NCI-H1092 (cell line): Measurements from ENCODE around the gene LIFR.

ENCODE experiments used
- DNase-seq: peaks from one replicate; lab custom pipeline; 2025; lab: John Stamatoyannopoulos, UW

Gene LIFR

GRCh38 chr5:38465702-38466423 is 90.6 kb downstream of the LIFR start:
- no peak for DNase-seq

- no peak for DNase-seq
These were observed 91.4 kb downstream of the LIFR start for GRCh38 chr5:38465061-38465460.

- no peak for DNase-seq
These were observed 92.6 kb downstream of the LIFR start for GRCh38 chr5:38463634-38464521.

GRCh38 chr5:38462976-38463633 is 93.3 kb downstream of the LIFR start:
- DNase-seq: no peak

GRCh38 chr5:38458174-38458573 is 98.3 kb downstream of the LIFR start:
- no peak for DNase-seq

GRCh38 chr5:38456657-38457399 is 99.6 kb downstream of the LIFR start:
- DNase-seq: no peak

- no peak for DNase-seq
These were observed 100.6 kb downstream of the LIFR start for GRCh38 chr5:38455796-38456330.

- no peak for DNase-seq
These were observed 102.5 kb downstream of the LIFR start for GRCh38 chr5:38453921-38454320.

- no peak for DNase-seq
These were observed 102.9 kb downstream of the LIFR start for GRCh38 chr5:38453506-38453905.

- DNase-seq: no peak
These were observed 104.2 kb downstream of the LIFR start for GRCh38 chr5:38452201-38452600.

- no peak for DNase-seq
These were observed 105.2 kb downstream of the LIFR start for GRCh38 chr5:38451074-38451725.

GRCh38 chr5:38450627-38451026 is 105.8 kb downstream of the LIFR start:
- no peak for DNase-seq

- DNase-seq: no peak
These were observed 107.7 kb downstream of the LIFR start for GRCh38 chr5:38448568-38449350.

- no peak for DNase-seq
These were observed 108.7 kb downstream of the LIFR start for GRCh38 chr5:38447786-38448185.

- DNase-seq: no peak
These were observed 109.4 kb downstream of the LIFR start for GRCh38 chr5:38447056-38447455.

- no peak for DNase-seq
These were observed 110.4 kb downstream of the LIFR start for GRCh38 chr5:38446029-38446522.

GRCh38 chr5:38445374-38446028 is 110.9 kb downstream of the LIFR start:
- DNase-seq: no peak

- DNase-seq: no peak
These were observed 113.1 kb downstream of the LIFR start for GRCh38 chr5:38443390-38443789.

- no peak for DNase-seq
These were observed 114.2 kb downstream of the LIFR start for GRCh38 chr5:38442247-38442573.
